GM19397 (cell line): ENCODE data around the gene DENND2D.
"Not testable (repeated sequence)": the region's sequence is repeated elsewhere in the genome, so short reads cannot be mapped to it uniquely, and the experiment has no call there.

Experiments used
- ATAC-seq: cut with Tn5 transposase; IDR thresholded peaks from one replicate; pipeline ENCODE4 v1.9.1; 2021; ENCODE audit warnings: mild to moderate bottlenecking, moderate library complexity; ENCODE audit not compliant: unreplicated experiment

Gene DENND2D

DNA sequence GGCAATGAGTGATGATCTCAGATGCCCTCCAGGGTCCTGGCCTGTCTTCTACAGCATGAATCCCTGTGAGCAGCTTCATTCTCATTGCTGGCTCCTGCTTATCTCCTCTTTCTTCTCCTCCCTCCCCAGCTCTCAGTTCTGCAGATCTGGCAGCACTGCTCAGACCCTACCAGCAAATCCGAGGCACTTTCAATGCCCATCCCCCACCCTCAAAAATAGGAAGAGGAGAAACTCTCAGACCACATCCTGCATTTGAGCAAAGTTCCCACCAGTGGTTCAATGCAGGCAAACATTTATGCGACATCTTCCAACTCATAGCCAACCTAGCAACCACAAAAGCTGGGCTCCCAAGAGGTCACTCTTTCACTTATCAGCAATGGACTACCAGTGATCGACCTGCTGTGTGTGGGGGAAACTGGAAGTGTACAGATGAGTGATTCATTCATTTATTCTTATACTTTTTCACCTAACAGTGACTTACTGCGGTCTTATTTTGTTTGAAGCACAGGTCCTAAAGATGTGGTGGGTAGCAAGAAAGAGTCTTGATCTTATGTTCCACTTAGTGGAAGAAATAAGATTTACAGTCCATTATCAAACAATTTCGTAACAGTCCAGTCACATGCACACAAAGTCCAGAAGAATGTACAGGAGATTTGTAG is 21.3 kb upstream of the DENND2D start:
- peak; percentile 54 for ATAC-seq

DNA sequence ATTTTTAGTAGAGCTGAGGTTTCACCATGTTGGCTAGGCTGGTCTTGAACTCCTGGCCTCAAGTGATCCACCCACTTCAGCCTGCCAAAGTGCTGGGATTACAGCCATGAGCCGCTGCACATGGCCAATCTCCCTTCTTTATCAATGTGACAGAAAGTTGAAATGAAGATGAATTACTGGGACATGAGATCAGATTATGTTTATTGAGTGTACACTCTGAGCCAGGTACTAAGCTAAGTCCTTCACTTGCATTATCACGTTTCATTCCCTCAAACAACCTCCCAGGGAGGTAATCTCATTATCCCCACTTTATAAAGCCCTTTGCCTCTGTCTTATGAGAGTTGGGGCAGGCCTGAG is 20.8 kb upstream of the DENND2D start:
- no peak for ATAC-seq

- ATAC-seq: no peak
Observed at GRCh38 chr1:111220302-111220890, 19.9 kb upstream of the DENND2D start.

DNA sequence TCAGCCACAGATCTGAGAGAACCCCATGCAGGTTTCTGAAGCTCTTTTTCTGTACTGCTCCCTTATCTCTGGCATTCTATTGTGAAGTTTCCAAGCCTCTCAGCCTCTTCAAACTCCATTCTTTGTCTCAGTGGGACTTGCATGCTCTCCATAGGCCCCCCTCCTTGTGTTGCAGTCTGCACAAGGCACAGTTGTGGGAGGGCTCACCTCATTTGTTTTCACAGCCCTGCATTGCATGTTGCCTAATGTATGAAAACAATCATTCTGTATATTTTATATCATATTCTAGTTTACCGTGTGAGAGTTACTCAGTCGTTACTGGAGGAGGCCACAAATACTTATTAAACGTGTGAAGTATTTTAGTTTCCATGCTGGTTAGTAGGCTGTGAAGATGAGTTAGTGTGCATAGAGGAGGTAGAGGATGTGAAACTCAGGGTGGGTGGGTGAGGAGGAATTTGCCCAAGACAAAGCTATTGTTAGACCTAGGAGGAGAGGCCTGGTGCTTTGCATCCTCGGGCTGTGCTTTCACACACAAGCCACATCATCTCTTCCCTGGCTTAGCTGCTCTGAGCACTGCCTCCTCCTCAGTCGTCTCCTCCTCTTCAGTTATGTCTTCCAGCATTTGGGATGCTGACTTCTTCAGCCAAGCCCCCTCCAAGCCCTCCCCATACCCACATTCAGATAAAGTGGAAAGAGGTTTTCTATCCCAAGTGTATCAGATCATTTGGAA is 19.3 kb upstream of the DENND2D start:
- peak; percentile 29 for ATAC-seq

GRCh38 chr1:111218701-111219556 is 18.5 kb upstream of the DENND2D start:
- no peak for ATAC-seq

- no peak for ATAC-seq
Observed at GRCh38 chr1:111217183-111217910, 16.9 kb upstream of the DENND2D start.

DNA sequence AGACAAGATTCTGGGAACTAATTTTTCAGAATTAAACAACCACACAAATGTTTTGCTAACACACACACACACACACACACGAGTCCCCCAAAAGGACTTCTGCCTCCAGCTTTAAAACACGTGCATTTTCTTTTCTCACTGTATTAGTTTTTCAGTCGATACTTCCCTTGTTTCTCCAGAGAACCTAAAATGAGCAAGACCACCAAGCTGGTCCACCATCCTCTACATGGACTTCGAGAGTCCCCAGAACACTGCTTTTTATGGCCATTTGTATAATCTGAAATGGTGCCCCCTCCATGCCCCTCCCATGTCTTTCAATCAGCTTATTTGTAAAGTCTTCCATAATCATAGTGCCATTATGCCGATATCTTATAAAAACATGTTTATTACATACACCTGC is 16.3 kb upstream of the DENND2D start:
- ATAC-seq: no peak

GRCh38 chr1:111215285-111215684 is 14.8 kb upstream of the DENND2D start:
- ATAC-seq: not testable (repeated sequence)

DNA sequence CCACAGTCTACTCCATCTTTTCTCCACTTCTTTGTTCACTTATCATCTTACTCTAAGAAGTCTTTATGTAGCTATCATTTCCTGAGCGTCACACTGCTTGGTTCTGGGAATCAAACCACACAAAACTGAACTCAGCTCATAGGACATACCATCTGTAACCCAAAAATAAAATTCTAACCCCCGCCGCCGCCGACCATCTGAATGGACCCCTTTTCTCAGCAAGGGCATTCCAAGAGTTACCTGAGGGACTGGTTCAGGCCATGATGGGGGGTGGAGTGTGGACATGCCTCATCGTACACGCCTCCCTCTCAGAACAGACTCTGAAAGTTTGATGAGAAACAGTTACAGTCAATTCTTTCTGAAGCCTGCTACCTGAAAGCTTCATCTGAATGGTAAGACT is 14.4 kb upstream of the DENND2D start:
- no peak for ATAC-seq

- no peak for ATAC-seq
Observed at GRCh38 chr1:111214074-111214801, 13.8 kb upstream of the DENND2D start.

GRCh38 chr1:111213412-111213811 is 13.0 kb upstream of the DENND2D start:
- no peak for ATAC-seq

GRCh38 chr1:111212634-111213335 is 12.3 kb upstream of the DENND2D start:
- no peak for ATAC-seq

GRCh38 chr1:111211921-111212320 is 11.5 kb upstream of the DENND2D start:
- ATAC-seq: no peak

DNA sequence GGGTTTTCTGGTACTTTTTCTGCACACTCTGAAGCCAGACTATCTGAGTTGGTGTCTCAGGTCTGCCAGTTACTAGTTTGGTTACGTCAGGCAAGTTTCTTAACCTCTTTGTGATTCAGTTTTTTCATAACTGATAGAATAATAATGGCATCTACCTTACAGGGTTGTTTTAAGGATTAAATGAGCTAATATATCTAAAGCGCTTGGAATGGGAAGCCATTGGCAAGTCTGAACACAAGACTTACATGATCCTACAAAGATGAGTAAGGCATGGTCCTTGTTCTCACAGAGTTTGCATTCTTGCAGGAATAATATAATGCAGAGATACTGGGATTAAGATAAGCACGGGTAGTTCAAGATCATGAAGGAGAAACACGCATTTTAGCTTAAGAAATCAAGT is 9.2 kb upstream of the DENND2D start:
- ATAC-seq: no peak

DNA sequence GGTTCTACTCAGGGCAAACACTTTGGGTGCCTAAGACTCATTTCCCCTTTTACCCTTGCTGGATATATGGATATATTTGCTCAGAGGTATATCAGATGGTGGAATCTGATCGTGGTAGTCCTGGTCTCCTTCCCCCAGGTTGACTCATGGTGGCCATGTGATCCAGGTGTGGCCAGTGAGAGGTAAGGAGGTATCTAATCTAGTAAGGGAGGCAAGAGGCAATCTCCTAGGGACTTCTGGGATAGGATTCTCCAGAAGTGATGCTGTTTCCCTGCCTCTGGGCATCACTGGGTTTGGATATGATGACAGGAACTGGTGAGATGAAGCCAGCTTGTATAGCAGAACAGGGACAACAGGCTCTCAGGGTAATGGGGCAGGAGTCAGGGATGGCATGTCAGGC is 8.5 kb upstream of the DENND2D start:
- no peak for ATAC-seq

DNA sequence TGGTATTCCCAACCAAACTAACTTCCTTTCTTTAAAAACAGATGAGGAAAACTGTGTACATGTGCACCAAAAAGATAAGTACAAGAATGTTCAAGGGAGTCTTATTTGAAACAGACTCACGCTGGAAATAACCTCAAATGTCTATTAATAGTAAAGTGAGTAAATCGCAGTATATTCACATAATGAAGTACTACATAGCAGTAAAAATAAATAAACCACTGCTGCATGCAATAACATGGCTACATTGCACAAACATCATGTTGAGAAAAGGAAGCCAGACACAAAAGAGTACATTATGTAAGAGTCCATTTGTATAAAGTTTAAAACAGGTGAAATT is 5.2 kb upstream of the DENND2D start:
- ATAC-seq: no peak

- no peak for ATAC-seq
Observed at GRCh38 chr1:111204983-111205713, 4.7 kb upstream of the DENND2D start.

DNA sequence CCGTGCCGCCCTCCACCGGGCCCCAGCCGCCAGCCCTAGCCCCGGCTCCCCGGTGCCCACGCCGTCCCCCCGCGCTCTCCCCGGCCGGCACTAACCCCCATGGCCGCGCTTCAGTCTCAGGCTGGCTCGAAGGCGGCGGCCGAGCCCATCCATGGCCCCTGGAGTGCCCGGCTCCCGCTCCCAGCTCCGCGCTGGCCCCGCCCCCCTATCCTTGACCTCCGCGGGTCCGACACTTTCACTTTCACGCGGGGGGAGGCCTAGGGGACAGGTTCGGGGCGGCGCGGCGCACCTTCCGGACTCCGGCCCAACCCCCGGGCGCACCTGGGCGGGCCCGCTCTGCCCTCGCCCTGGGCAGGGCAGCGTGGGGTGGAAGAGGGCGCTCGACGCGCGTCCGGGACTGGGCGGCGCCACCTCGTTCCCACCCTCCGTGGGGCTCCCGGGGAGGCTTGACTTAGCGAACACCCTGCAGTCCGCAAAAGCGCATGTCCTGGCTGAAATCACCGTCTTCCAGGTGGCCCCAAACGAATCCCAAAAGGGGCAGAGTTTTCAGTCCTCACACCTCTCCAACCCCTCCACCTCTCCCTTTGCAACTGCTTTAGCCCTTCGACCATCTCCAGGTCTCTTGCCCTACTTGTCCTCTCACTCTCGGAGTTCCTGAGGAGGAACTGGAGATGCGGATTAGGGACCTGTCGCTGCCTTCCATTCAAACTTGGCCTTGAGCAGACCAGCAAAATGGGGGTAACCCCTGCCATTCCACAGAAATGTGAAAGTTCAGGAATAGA is 3.9 kb upstream of the DENND2D start:
- ATAC-seq: peak; percentile 72
